ENCODE data around the gene OSBPL9. TPM values are rescaled to one million over a fixed set of nuclear protein-coding genes. Genes with fewer than 3 reads are reported as not detected.
A peak's percentile ranks its signal among the peaks of the same experiment; 100 is the strongest.

Gene OSBPL9
- total and polyA plus RNA-seq, 9 of the 15 experiments (the other 6 are each of a cell fraction or from before 2014, with no cell fraction given) = 43.9 to 217 (median 170) TPM

DNA sequence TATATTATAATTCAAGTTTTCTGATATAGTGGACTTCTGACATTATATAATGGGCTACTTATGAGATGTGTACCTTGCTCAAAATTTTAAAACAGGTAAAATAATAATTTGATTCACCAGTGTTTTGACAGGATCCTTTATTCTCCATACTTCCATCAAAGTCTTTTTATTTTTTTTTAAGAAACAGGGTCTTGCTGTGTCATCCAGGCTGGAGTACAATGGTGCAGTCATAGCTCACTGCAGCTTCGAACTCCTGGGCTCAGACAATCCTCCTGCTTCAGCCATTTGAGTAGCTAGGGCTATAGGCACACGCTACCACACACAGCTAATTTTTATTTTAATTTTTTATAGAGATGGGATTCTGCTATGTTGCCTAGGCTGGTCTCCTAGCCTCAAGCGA, 132.3 kb downstream of the OSBPL9 start:
- H3K4me3 ChIP-seq = no peak overlapping the region
- FAIRE-seq (no peak), DNase-seq (ENCODE audit: extremely low read depth in 1 of 4, low spot score in 3 of 4) (no peak), ATAC-seq (peak; percentile 21)
- no TSS peak for BruUV-seq (replicated peaks)
- no peak overlapping the region for H3K4me2 ChIP-seq (ENCODE audit: insufficient read depth, low read length)
- H3K9ac ChIP-seq (ENCODE audit: insufficient read depth in 1 of 2, low read depth in 2 of 2, low read length in 2 of 2) = no peak overlapping the region
- no peak overlapping the region for H2AFZ ChIP-seq (ENCODE audit: low read depth, low read length)
- intact Hi-C loops (cut with micrococcal nuclease) (no loop called here), in situ Hi-C loops (cut with MboI) (no loop called here)
- H3K9me1 ChIP-seq (ENCODE audit: control insufficient read depth, insufficient read depth, low read length) = no peaks in the 10 kb centered on the region
- TF ChIP-seq RB1 (IDR thresholded peaks at IDR 0.05; ENCODE audit: low read depth) (no peak), RFX7 (CRISPR knock-in tag; IDR thresholded peaks at IDR 0.05) (no peak), SAP30 (IDR thresholded peaks at IDR 0.05; ENCODE audit: borderline replicate concordance, insufficient read depth, low read depth, low read length, poor library complexity, severe bottlenecking) (no peak), SLC30A9 (CRISPR knock-in tag; IDR thresholded peaks at IDR 0.05) (no peak), ZNF785 (CRISPR knock-in tag; IDR thresholded peaks at IDR 0.05) (no peak), RBM22 (IDR thresholded peaks at IDR 0.05; ENCODE audit: low read depth, low read length, poor library complexity, severe bottlenecking) (no peak), ZBTB43 (CRISPR knock-in tag; IDR thresholded peaks at IDR 0.05) (no peak), ZNF384 (IDR thresholded peaks at IDR 0.05; ENCODE audit: low read depth, low read length) (peak; percentile 60; the same call in 1 of the 2 replicates), C11orf30 (IDR thresholded peaks at IDR 0.05; ENCODE audit: low read depth) (peak; percentile 59; the same call in 1 of the 2 replicates), ZNF695 (CRISPR knock-in tag; IDR thresholded peaks at IDR 0.05) (no peak), NFE2 (IDR thresholded peaks at IDR 0.05; ENCODE audit: low read depth) (peak; percentile 30; the same call in 1 of the 2 replicates), ZC3H11A (IDR thresholded peaks at IDR 0.05; ENCODE audit: low read depth, low read length) (no peak), NFIX (CRISPR knock-in tag; IDR thresholded peaks at IDR 0.05; ENCODE audit: low read depth) (no peak)
- TF ChIP-seq, protein P1, sequence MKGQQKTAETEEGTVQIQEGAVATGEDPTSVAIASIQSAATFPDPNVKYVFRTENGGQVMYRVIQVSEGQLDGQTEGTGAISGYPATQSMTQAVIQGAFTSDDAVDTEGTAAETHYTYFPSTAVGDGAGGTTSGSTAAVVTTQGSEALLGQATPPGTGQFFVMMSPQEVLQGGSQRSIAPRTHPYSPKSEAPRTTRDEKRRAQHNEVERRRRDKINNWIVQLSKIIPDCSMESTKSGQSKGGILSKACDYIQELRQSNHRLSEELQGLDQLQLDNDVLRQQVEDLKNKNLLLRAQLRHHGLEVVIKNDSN (CRISPR knock-in tag; IDR thresholded peaks at IDR 0.05) = no peak
- TF ChIP-seq, protein P2, sequence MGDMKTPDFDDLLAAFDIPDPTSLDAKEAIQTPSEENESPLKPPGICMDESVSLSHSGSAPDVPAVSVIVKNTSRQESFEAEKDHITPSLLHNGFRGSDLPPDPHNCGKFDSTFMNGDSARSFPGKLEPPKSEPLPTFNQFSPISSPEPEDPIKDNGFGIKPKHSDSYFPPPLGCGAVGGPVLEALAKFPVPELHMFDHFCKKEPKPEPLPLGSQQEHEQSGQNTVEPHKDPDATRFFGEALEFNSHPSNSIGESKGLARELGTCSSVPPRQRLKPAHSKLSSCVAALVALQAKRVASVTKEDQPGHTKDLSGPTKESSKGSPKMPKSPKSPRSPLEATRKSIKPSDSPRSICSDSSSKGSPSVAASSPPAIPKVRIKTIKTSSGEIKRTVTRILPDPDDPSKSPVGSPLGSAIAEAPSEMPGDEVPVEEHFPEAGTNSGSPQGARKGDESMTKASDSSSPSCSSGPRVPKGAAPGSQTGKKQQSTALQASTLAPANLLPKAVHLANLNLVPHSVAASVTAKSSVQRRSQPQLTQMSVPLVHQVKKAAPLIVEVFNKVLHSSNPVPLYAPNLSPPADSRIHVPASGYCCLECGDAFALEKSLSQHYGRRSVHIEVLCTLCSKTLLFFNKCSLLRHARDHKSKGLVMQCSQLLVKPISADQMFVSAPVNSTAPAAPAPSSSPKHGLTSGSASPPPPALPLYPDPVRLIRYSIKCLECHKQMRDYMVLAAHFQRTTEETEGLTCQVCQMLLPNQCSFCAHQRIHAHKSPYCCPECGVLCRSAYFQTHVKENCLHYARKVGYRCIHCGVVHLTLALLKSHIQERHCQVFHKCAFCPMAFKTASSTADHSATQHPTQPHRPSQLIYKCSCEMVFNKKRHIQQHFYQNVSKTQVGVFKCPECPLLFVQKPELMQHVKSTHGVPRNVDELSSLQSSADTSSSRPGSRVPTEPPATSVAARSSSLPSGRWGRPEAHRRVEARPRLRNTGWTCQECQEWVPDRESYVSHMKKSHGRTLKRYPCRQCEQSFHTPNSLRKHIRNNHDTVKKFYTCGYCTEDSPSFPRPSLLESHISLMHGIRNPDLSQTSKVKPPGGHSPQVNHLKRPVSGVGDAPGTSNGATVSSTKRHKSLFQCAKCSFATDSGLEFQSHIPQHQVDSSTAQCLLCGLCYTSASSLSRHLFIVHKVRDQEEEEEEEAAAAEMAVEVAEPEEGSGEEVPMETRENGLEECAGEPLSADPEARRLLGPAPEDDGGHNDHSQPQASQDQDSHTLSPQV (IDR thresholded peaks at IDR 0.05) = 0 out of 2 replicates have a peak, but pooled peaks have one; percentile 28
- TF ChIP-seq, protein P3, sequence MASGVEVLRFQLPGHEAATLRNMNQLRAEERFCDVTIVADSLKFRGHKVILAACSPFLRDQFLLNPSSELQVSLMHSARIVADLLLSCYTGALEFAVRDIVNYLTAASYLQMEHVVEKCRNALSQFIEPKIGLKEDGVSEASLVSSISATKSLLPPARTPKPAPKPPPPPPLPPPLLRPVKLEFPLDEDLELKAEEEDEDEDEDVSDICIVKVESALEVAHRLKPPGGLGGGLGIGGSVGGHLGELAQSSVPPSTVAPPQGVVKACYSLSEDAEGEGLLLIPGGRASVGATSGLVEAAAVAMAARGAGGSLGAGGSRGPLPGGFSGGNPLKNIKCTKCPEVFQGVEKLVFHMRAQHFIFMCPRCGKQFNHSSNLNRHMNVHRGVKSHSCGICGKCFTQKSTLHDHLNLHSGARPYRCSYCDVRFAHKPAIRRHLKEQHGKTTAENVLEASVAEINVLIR (CRISPR knock-in tag; IDR thresholded peaks at IDR 0.05) = no peak
- ChIA-PET POLR2A (interaction anchor here (1.1 to 6.8 kb wide), 5 partner anchors 10 to 20 kb away, joined by 3 to 44 read pairs (median 24); no protein-coding TSS in a partner anchor), CTCF (ENCODE audit: low intra/inter-chr PET ratio) (no interaction called here)
- no peaks in the 10 kb centered on the region; the same call in 1 of the 2 replicates for H3K9me3 ChIP-seq (replicated peaks; ENCODE audit: control insufficient read depth, insufficient read depth, low read depth, low read length)
- peak overlapping the region; percentile 49; the same call in 2 of the 3 replicates for H3K27ac ChIP-seq (ENCODE audit: extremely low read depth, low read depth, low read length)
- no peaks in the 10 kb centered on the region for H4K20me1 ChIP-seq (replicated peaks; ENCODE audit: control insufficient read depth, insufficient read depth, low read length)
- H3K79me2 ChIP-seq (ENCODE audit: control insufficient read depth, insufficient read depth, low read length) = peaks cover 33% of the 10 kb centered on the region
- peaks cover 62% of the 10 kb centered on the region for H3K36me3 ChIP-seq (ENCODE audit: control insufficient read depth, insufficient read depth, low read length)
- peaks cover 21 to 46% of the 10 kb centered on the region in 2 experiments; a peak in 3 of 5 replicates for H3K4me1 ChIP-seq (replicated peaks in 1 of 2; ENCODE audit: control insufficient read depth in 2 of 2, insufficient read depth in 2 of 2, low read length in 2 of 2)
- no peaks in the 10 kb centered on the region for H3K27me3 ChIP-seq (ENCODE audit: control insufficient read depth in 2 of 2, insufficient read depth in 2 of 2, low read length in 2 of 2)
- WGBS (ENCODE audit: insufficient coverage, low coverage, missing lambda C conversion rate) = 62% methylated on average over 3 of the region's 3 CpGs
